Suprapubic skin (tissue), 4 donors: ENCODE measurements around the gene TAL2.

Source experiments
- CTCF ChIP-seq, 2 donors: fragments of 200-600 bp in 1 of 2; fragments of 450-650 bp in 1 of 2; sonication (generic) in 1 of 2; IDR thresholded peaks; one replicate each; pipeline ENCODE4 v1.5.1; 2016 to 2019; ENCODE audit warnings: antibody characterized with exemption in 2 of 2, mild to moderate bottlenecking in 1 of 2, moderate library complexity in 1 of 2
- POLR2A ChIP-seq, 2 donors: fragments of 450-650 bp; IDR thresholded peaks; one replicate each; pipeline ENCODE4 v1.6.1; 2017; ENCODE audit warnings: antibody characterized with exemption in 2 of 2, mild to moderate bottlenecking in 2 of 2, moderate library complexity in 2 of 2
- POLR2AphosphoS5 ChIP-seq, 3 donors: sonication (generic); formaldehyde crosslinking; IDR thresholded peaks; one replicate each; pipeline ENCODE4 v1.6.1; 2017; ENCODE audit warnings: antibody characterized with exemption in 3 of 3

- TF ChIP-seq CTCF (IDR thresholded peaks at IDR 0.05) (no peak), POLR2A (IDR thresholded peaks at IDR 0.05) (no peak), POLR2AphosphoS5 (IDR thresholded peaks at IDR 0.05) (no peak)
Measured at GRCh38 chr9:105673850-105674387, 11.7 kb downstream of the TAL2 start.
